ENCODE measurements around the gene STPG3. TPM values are rescaled to one million over a fixed set of nuclear protein-coding genes. Genes with fewer than 3 reads are reported as not detected.

The STPG3 gene
- polyA plus RNA-seq, 1 of the 3 experiments (the other 2 are of a cell fraction) = not detected

GRCh38 chr9:137268538-137269201, 17.6 kb downstream of the STPG3 start:
- ChIA-PET POLR2A (no interaction called here), CTCF (interaction anchor here (0.6 to 1.7 kb wide), 3 partner anchors 11 to 130 kb away, joined by 3 to 6 read pairs (median 6); no protein-coding TSS in a partner anchor)
- Histone ChIP-seq H3K27me3 (ENCODE audit: insufficient read depth) (no peaks in the 10 kb centered on the region), H3K4me1 (ENCODE audit: control insufficient read depth in 1 of 2, insufficient read depth in 2 of 2, low read depth in 1 of 2, low read length in 1 of 2) (no peaks in the 10 kb centered on the region; a peak in 1 of 4 replicates), H2AFZ (ENCODE audit: low read depth) (no peak overlapping the region), H3K4me3 (ENCODE audit: low read depth in 2 of 2, low read length in 1 of 2) (no peak overlapping the region), H3K27ac (ENCODE audit: low read depth in 2 of 2, low read length in 1 of 2) (no peak overlapping the region), H3F3A (replicated peaks; ENCODE audit: insufficient read depth) (peaks cover 3% of the 10 kb centered on the region), H3K36me3 (replicated peaks in 1 of 2; ENCODE audit: control insufficient read depth in 1 of 2, insufficient read depth in 2 of 2, low read length in 1 of 2) (peaks cover 19 to 50% of the 10 kb centered on the region in 2 experiments), H3K79me2 (ENCODE audit: insufficient read depth) (no peaks in the 10 kb centered on the region), H4K20me1 (ENCODE audit: insufficient read depth) (0 out of 2 replicates have a peak, but pooled peaks cover 3% of the 10 kb centered on the region), H3K9ac (no peak overlapping the region), H3K4me2 (no peak overlapping the region), H3K9me2 (no peaks in the 10 kb centered on the region), H3K9me3 (no peaks in the 10 kb centered on the region)
- DNase-seq = no peak
- WGBS (ENCODE audit: low lambda C conversion rate) = 90% methylated on average over 19 of the region's 19 CpGs
- TF ChIP-seq FOXJ3 (CRISPR knock-in tag; IDR thresholded peaks at IDR 0.05) (no peak), RXRA (IDR thresholded peaks at IDR 0.05; ENCODE audit: borderline replicate concordance, low read depth) (no peak), GATA2 (CRISPR knock-in tag; IDR thresholded peaks at IDR 0.05) (no peak), ELF1 (IDR thresholded peaks at IDR 0.05) (no peak), TEAD4 (IDR thresholded peaks at IDR 0.05; ENCODE audit: borderline replicate concordance, insufficient read depth) (no peak), SIN3A (IDR thresholded peaks at IDR 0.05; ENCODE audit: borderline replicate concordance, low read depth, low read length) (no peak), NRF1 (IDR thresholded peaks at IDR 0.05; ENCODE audit: low read depth, low read length) (no peak), PBX3 (IDR thresholded peaks at IDR 0.05) (no peak), CTCF (IDR thresholded peaks at IDR 0.05) (no peak), GABPA (IDR thresholded peaks at IDR 0.05; ENCODE audit: low read depth) (no peak), ZBTB33 (IDR thresholded peaks at IDR 0.05; ENCODE audit: borderline replicate concordance, low read depth) (no peak)

All from SK-N-SH (cell line).